ENCODE measurements around the gene TMA16.

The TMA16 gene

GRCh38 chr4:163566257-163566796 is 71.8 kb downstream of the TMA16 start:
- H3K9ac ChIP-seq (ENCODE audit: low read length), result no peak overlapping the region
- H3K4me3 ChIP-seq (ENCODE audit: low read length), result no peak overlapping the region
- no peaks in the 10 kb centered on the region for H3K36me3 ChIP-seq (ENCODE audit: control insufficient read depth, insufficient read depth, low read length)

GRCh38 chr4:163568843-163569242 is 74.4 kb downstream of the TMA16 start:
- Histone ChIP-seq H3K9ac (ENCODE audit: low read length) (no peak overlapping the region), H3K36me3 (ENCODE audit: control insufficient read depth, insufficient read depth, low read length) (no peaks in the 10 kb centered on the region), H3K27me3 (ENCODE audit: control insufficient read depth, insufficient read depth, low read length) (no peaks in the 10 kb centered on the region), H3K4me1 (ENCODE audit: control insufficient read depth, insufficient read depth, low read length) (no peaks in the 10 kb centered on the region), H3K4me3 (ENCODE audit: low read length) (no peak overlapping the region), H3K9me3 (ENCODE audit: control insufficient read depth, low read length) (no peaks in the 10 kb centered on the region)

More at GRCh38 chr4:163566257-163566796, 71.8 kb downstream of the TMA16 start:
- Histone ChIP-seq H3K4me1 (ENCODE audit: control insufficient read depth, insufficient read depth, low read length) (no peaks in the 10 kb centered on the region), H3K27me3 (ENCODE audit: control insufficient read depth, insufficient read depth, low read length) (no peaks in the 10 kb centered on the region), H3K9me3 (ENCODE audit: control insufficient read depth, low read length) (no peaks in the 10 kb centered on the region)

All from mucosa of stomach (tissue), 1 donor.